Measurements from ENCODE around the gene BEND7.

- TF ChIP-seq POLR2A (IDR thresholded peaks at IDR 0.05) (no peak), CTCF (IDR thresholded peaks at IDR 0.05) (no peak), POLR2AphosphoS5 (IDR thresholded peaks at IDR 0.05) (no peak), EP300 (IDR thresholded peaks at IDR 0.05) (no peak)
These were observed 45.7 kb downstream of the BEND7 start for GRCh38 chr10:13483073-13483472.

All from stomach (tissue), 4 donors.